Heart right ventricle (tissue), 16 donors: ENCODE results near the gene NLRP12. TPM values are rescaled to one million over a fixed set of nuclear protein-coding genes. Genes with fewer than 3 reads are reported as not detected.

Experiments used
- ATAC-seq, 8 donors: fragments of 200-7000 bp; cut with Tn5 transposase; one replicate each; pipeline ENCODE4 v1.9.1; 2020; ENCODE audit warnings: mild to moderate bottlenecking in 8 of 8, moderate library complexity in 8 of 8, moderate number of reproducible peaks in 1 of 8
- DNase-seq, 2 donors: peaks; one replicate each; pipeline ENCODE4 v3.0.0-alpha.2; 2020
- H3K27ac ChIP-seq, 10 donors: fragments of 200-600 bp; sonication (generic) in 2 of 10; one replicate each; pipeline versions ENCODE4 v1.5.0 to v1.8.0; 2020 to 2022; ENCODE audit warnings: mild to moderate bottlenecking in 3 of 10
- H3K27me3 ChIP-seq, 7 donors: fragments of 200-600 bp; one replicate each; pipeline ENCODE4 v1.8.0; 2021 to 2022; ENCODE audit warnings: mild to moderate bottlenecking in 2 of 7
- H3K36me3 ChIP-seq, 9 donors: fragments of 200-600 bp; sonication (generic) in 1 of 9; one replicate each; pipeline versions ENCODE4 v1.5.0 to v1.8.0; 2020 to 2022; ENCODE audit warnings: mild to moderate bottlenecking in 2 of 9
- H3K4me1 ChIP-seq, 9 donors: fragments of 200-600 bp; sonication (generic) in 1 of 9; one replicate each; pipeline versions ENCODE4 v1.5.0 to v1.8.0; 2020 to 2022; ENCODE audit warnings: mild to moderate bottlenecking in 4 of 9
- H3K4me3 ChIP-seq, 10 donors: fragments of 200-600 bp; sonication (generic) in 2 of 10; one replicate each; pipeline versions ENCODE4 v1.5.0 to v1.8.0; 2020 to 2022; ENCODE audit warnings: mild to moderate bottlenecking in 7 of 10, moderate library complexity in 2 of 10
- H3K9me3 ChIP-seq, 11 donors: fragments of 200-600 bp in 10 of 11; sonication (generic) in 2 of 11; one replicate each; pipeline versions ENCODE4 v1.5.0 to v1.8.0; 2013 to 2022; ENCODE audit warnings: mild to moderate bottlenecking in 2 of 11, control low read depth in 1 of 11, moderate library complexity in 1 of 11
- WGBS, 2 donors: extraction: QIAGEN DNeasy Blood & Tissue Kit; methylation state at CpG; one replicate each; pipeline ENCODE4 v1.1.7; 2013; ENCODE audit warnings: inconsistent platforms in 1 of 2; 5-methylcytosine and 5-hydroxymethylcytosine counted together
- intact Hi-C, 10 donors: fragments of 100-400 bp; cut with DNase I; formaldehyde crosslinking; loops; one replicate each; pipeline versions ENCODE4 v1.11.1 to v1.14.2; 2022
- polyA plus RNA-seq, 2 donors: library from polyadenylated mRNA; stranded (reverse); fragments of 200-250 nt; gene quantifications; one replicate each; pipeline ENCODE4 v1.2.3, GENCODE V29; 2013
- total RNA-seq, 10 donors: library from RNA; stranded (reverse); fragmentation: NEBNext Ultra II Directional in 3 of 10; extraction: Animal tissue kit (Norgen Biotek cat#: 25700) in 3 of 10; gene quantifications; one replicate each; pipeline versions ENCODE4 v1.2.1 to v1.2.4, GENCODE V29; 2021 to 2023
- TF ChIP-seq, protein P1 (sequence below), 9 donors: fragments of 200-600 bp; sonication (generic) in 2 of 9; IDR thresholded peaks; one replicate each; pipeline versions ENCODE4 v1.5.0 to v1.8.0; 2021 to 2022; ENCODE audit warnings: antibody characterized with exemption in 9 of 9, mild to moderate bottlenecking in 5 of 9, moderate library complexity in 1 of 9
- donor health status: Arrhythmogenic right ventricular cardiomyopathy.
- donor health status: ischemic (EF 13 %, LVEDD 7.1; RV severe dilation, severe dysfunction).
- donor health status: healthy with polysubstance abuse.
- donor health status: DM: no; HTN: yes; CAD: no.
- donor health status: DM: no; HTN: no; CAD: no.
- donor health status: ischemic (EF 25% LVEDD 6.9; RV normal size, moderate dysfunction).
- donor health status: ischemic (EF 25% LVEDD 5.7; RV mildly dilated, moderate dysfunction).
- donor health status: healthy.
- donor health status: DM: yes; HTN: yes; CAD: no.
- donor health status: Ischemic cardiomyopathy.
- donor health status: ischemic (EF 35%, LVEDD 5.7; RV mildly dilated, moderate dysfunction).
- donor health status: nonischemic (EF 11% LVEDD 7.7; RV severe dilation, severe dysfunction).
- donor health status: DM: yes; HTN: yes; CAD: no.
- donor health status: PGD.
- donor health status: ischemic (EF 29% LVEDD 5.4; RV normal size, mild dysfunction).
- donor health status: nonischemic (EF 23%, LVEDD 6.1; RV moderate dilation, normal function).

The NLRP12 gene
- total and polyA plus RNA-seq, 12 donors, result 0.07 to 1.0 (median 0.27) TPM; not detected in 1

GRCh38 chr19:53865523-53865917, 41.4 kb upstream of the NLRP12 start:
- Histone ChIP-seq H3K9me3 (no peaks in the 10 kb centered on the region), H3K27me3 (no peaks in the 10 kb centered on the region), H3K4me3 (peak overlapping the region in 7 of 10 donors; percentile 66 to 97 (median 81)), H3K4me1 (peaks cover 3 to 36% (median 24%) of the 10 kb centered on the region in 9 donors), H3K36me3 (peaks cover 0 to 3% (median 0%) of the 10 kb centered on the region in 9 donors), H3K27ac (peak overlapping the region in 9 of 10 donors; percentile 87 to 99 (median 97))
- intact Hi-C loops, result loop anchor here in 1 of 10 donors (10.0 kb wide), 1 partner anchor 249 kb away; the partner anchor contains the start of genes PRPF31 and TFPT
- WGBS, 2 donors, result 58 to 65% methylated on average over 9 of the region's 9 CpGs
- ATAC-seq, result no peak
- DNase-seq, result no peak
- TF ChIP-seq, protein P1, sequence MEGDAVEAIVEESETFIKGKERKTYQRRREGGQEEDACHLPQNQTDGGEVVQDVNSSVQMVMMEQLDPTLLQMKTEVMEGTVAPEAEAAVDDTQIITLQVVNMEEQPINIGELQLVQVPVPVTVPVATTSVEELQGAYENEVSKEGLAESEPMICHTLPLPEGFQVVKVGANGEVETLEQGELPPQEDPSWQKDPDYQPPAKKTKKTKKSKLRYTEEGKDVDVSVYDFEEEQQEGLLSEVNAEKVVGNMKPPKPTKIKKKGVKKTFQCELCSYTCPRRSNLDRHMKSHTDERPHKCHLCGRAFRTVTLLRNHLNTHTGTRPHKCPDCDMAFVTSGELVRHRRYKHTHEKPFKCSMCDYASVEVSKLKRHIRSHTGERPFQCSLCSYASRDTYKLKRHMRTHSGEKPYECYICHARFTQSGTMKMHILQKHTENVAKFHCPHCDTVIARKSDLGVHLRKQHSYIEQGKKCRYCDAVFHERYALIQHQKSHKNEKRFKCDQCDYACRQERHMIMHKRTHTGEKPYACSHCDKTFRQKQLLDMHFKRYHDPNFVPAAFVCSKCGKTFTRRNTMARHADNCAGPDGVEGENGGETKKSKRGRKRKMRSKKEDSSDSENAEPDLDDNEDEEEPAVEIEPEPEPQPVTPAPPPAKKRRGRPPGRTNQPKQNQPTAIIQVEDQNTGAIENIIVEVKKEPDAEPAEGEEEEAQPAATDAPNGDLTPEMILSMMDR (IDR thresholded peaks at IDR 0.05), result no peak

- intact Hi-C loops, result loop anchor here in 1 of 10 donors (10.0 kb wide), 1 partner anchor 250 kb away; the partner anchor contains the start of genes PRPF31 and TFPT
- Histone ChIP-seq H3K9me3 (no peaks in the 10 kb centered on the region), H3K27me3 (no peaks in the 10 kb centered on the region), H3K4me1 (peaks cover 3 to 33% (median 22%) of the 10 kb centered on the region in 9 donors), H3K4me3 (no peak overlapping the region), H3K36me3 (no peaks in the 10 kb centered on the region), H3K27ac (no peak overlapping the region)
- 83 to 84% methylated on average over 6 of the region's 6 CpGs for WGBS, 2 donors
- no peak for ATAC-seq
- TF ChIP-seq, protein P1 (IDR thresholded peaks at IDR 0.05), result no peak
- DNase-seq, result no peak
These were observed 40.3 kb upstream of the NLRP12 start for GRCh38 chr19:53864308-53864836.

- no peaks in the 10 kb centered on the region for H3K36me3 ChIP-seq
- intact Hi-C loops, result no loop called here
- peaks cover 0 to 10% (median 4%) of the 10 kb centered on the region in 7 donors for H3K27me3 ChIP-seq
- no peak overlapping the region for H3K27ac ChIP-seq
- DNase-seq, result no peak
- ATAC-seq, result no peak
- 85 to 95% methylated on average over 2 of the region's 2 CpGs for WGBS, 2 donors
- H3K4me3 ChIP-seq, result no peak overlapping the region
- TF ChIP-seq, protein P1 (IDR thresholded peaks at IDR 0.05), result no peak
- no peaks in the 10 kb centered on the region for H3K9me3 ChIP-seq
- H3K4me1 ChIP-seq, result peaks cover 0 to 47% (median under 1%) of the 10 kb centered on the region in 9 donors
These were observed 29.6 kb upstream of the NLRP12 start for GRCh38 chr19:53853707-53854106.

GRCh38 chr19:53849237-53849676, 25.1 kb upstream of the NLRP12 start:
- 37 to 50% methylated on average over 11 of the region's 11 CpGs for WGBS, 2 donors
- H3K27ac ChIP-seq, result peak overlapping the region in 9 of 10 donors; percentile 29 to 81 (median 73)
- DNase-seq, result peak in 1 of 2 donors; percentile 53
- intact Hi-C loops, result loop anchor here in 2 of 10 donors (10.0 kb wide), 1 partner anchor 56 kb away; the partner anchor contains the start of gene CACNG7 (in 2 of the 2)
- TF ChIP-seq, protein P1 (IDR thresholded peaks at IDR 0.05), result no peak
- H3K4me3 ChIP-seq, result peak overlapping the region in 1 of 10 donors; percentile 6
- no peaks in the 10 kb centered on the region for H3K9me3 ChIP-seq
- H3K27me3 ChIP-seq, result peaks cover 0 to 6% (median 0%) of the 10 kb centered on the region in 7 donors
- H3K4me1 ChIP-seq, result peaks cover 0 to 60% (median 6%) of the 10 kb centered on the region in 9 donors
- H3K36me3 ChIP-seq, result no peaks in the 10 kb centered on the region
- peak; percentile 72 to 90 (median 80) for ATAC-seq
